T47D (cell line): ENCODE data around the gene SMC4.
A peak's percentile ranks its signal among the peaks of the same experiment; 100 is the strongest.

Experiments used
- DNase-seq, 2 experiments: peaks; one replicate each; pipeline versions ENCODE4 v3.0.0 to v3.0.0-alpha.2; 2011 to 2012; ENCODE audit warnings: low read depth in 1 of 2, low spot score in 1 of 2
- JUND ChIP-seq: IDR thresholded peaks from 2 replicates; pipeline ENCODE4 v1.6.1; 2012; ENCODE audit warnings: low read depth
- in situ Hi-C: cut with HindIII; loops from 2 replicates; pipeline ENCODE4 v1.10.0; 2016; ENCODE audit warnings: low sequenced_read_pairs, low pct_unique_long_range_greater_than_20kb

The SMC4 gene

GRCh38 chr3:160401291-160402095, 2.0 kb downstream of the SMC4 start:
- in situ Hi-C loops, result no loop called here
- TF ChIP-seq JUND, result no peak
- DNase-seq, result peak in 1 of 2 experiments; percentile 71

- TF ChIP-seq JUND, result no peak
- DNase-seq, result peak in 1 of 2 experiments; percentile 26
- in situ Hi-C loops, result no loop called here
Observed at GRCh38 chr3:160402221-160403027, 3.0 kb downstream of the SMC4 start.

- in situ Hi-C loops, result no loop called here
- peak in 1 of 2 experiments; percentile 34 for DNase-seq
- TF ChIP-seq JUND, result no peak
Observed at GRCh38 chr3:160403028-160403545, 3.6 kb downstream of the SMC4 start.

- in situ Hi-C loops, result no loop called here
- no peak for TF ChIP-seq JUND
- DNase-seq, result peak in 1 of 2 experiments; percentile 26
Observed at GRCh38 chr3:160403796-160404470, 4.5 kb downstream of the SMC4 start.

GRCh38 chr3:160409812-160410610, 10.6 kb downstream of the SMC4 start:
- in situ Hi-C loops, result no loop called here
- no peak for DNase-seq
- TF ChIP-seq JUND, result no peak

- in situ Hi-C loops, result no loop called here
- DNase-seq, result no peak
- no peak for TF ChIP-seq JUND
Observed at GRCh38 chr3:160412477-160412876, 13.0 kb downstream of the SMC4 start.

- in situ Hi-C loops, result no loop called here
- TF ChIP-seq JUND, result no peak
- peak in 1 of 2 experiments; percentile 86 for DNase-seq
Observed at GRCh38 chr3:160413613-160414248, 14.3 kb downstream of the SMC4 start.

- TF ChIP-seq JUND, result no peak
- DNase-seq, result no peak
- in situ Hi-C loops, result no loop called here
Observed at GRCh38 chr3:160417311-160417710, 17.9 kb downstream of the SMC4 start.

GRCh38 chr3:160427832-160428424, 28.5 kb downstream of the SMC4 start:
- in situ Hi-C loops, result no loop called here
- DNase-seq, result no peak
- no peak for TF ChIP-seq JUND

GRCh38 chr3:160434071-160434470, 34.6 kb downstream of the SMC4 start:
- in situ Hi-C loops, result no loop called here
- no peak for TF ChIP-seq JUND
- DNase-seq, result no peak

- DNase-seq, result no peak
- no peak for TF ChIP-seq JUND
- in situ Hi-C loops, result no loop called here
Observed at GRCh38 chr3:160435095-160435494, 35.6 kb downstream of the SMC4 start.
